ENCODE measurements around the gene ARCN1.
"Not testable (repeated sequence)": the region's sequence is repeated elsewhere in the genome, so short reads cannot be mapped to it uniquely, and the experiment has no call there.

ARCN1 gene

DNA sequence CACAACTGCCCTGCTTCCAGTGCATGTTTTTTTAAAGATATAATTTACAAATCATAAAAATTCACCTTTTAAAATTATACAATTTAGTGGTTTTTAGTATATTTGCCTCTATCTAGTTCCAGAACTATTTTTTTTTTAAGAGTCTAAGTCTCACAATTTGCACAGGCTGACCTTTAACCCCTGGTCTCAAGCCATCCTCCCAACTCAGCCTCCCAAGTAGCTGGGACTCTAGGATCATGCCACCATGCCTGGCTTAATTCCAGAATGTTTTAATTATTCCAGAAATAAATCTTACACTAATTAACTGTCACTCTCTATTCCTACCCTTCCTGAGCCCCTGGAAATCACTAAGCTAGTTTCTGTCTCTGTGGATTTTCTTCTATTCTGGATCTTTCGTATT lies 1.4 kb upstream of the ARCN1 start:
- peak overlapping the region; percentile 100 for H3K9ac ChIP-seq (ENCODE audit: low read length)
- no peak overlapping the region for H2BK5ac ChIP-seq (ENCODE audit: low read depth, low read length, poor library complexity, severe bottlenecking)
- H3K27me3 ChIP-seq (ENCODE audit: control insufficient read depth in 1 of 2, insufficient read depth in 1 of 2, low read length in 2 of 2): no peaks in the 10 kb centered on the region
- no peak overlapping the region for H2AK5ac ChIP-seq (ENCODE audit: low read length, severe bottlenecking)
- no peak overlapping the region for H4K8ac ChIP-seq (ENCODE audit: low read length)
- no peak overlapping the region for H3K4ac ChIP-seq (ENCODE audit: low read depth in 1 of 2, low read length in 2 of 2)
- H3K14ac ChIP-seq (ENCODE audit: low read length in 2 of 2): no peak overlapping the region
- no peaks in the 10 kb centered on the region for H3K79me1 ChIP-seq (replicated peaks; ENCODE audit: low read length, poor library complexity, severe bottlenecking)
- no peaks in the 10 kb centered on the region for H3K9me3 ChIP-seq (ENCODE audit: control insufficient read depth, low read length)
- H2BK12ac ChIP-seq (ENCODE audit: low read length in 2 of 2): no peak overlapping the region
- H3K4me3 ChIP-seq (ENCODE audit: insufficient read depth in 1 of 2, low read depth in 1 of 2, low read length in 2 of 2): no peak overlapping the region
- H3K18ac ChIP-seq (ENCODE audit: low read depth in 1 of 2, low read length in 2 of 2): no peak overlapping the region
- no peak for DNase-seq
- H3K4me1 ChIP-seq (ENCODE audit: control insufficient read depth, insufficient read depth, low read depth, low read length): peaks cover 3% of the 10 kb centered on the region
- no peak overlapping the region for H3K4me2 ChIP-seq (ENCODE audit: low read length, poor library complexity, severe bottlenecking)
- H3K23ac ChIP-seq (ENCODE audit: low read length in 2 of 2): no peak overlapping the region
- H3K27ac ChIP-seq (ENCODE audit: low read length, poor library complexity, severe bottlenecking): no peak overlapping the region
- H2BK120ac ChIP-seq (ENCODE audit: low read depth, low read length): no peak overlapping the region
- H2AFZ ChIP-seq (ENCODE audit: low read depth, low read length): no peak overlapping the region
- peaks cover 0 to 6% of the 10 kb centered on the region in 2 experiments for H3K36me3 ChIP-seq (ENCODE audit: control insufficient read depth in 1 of 2, insufficient read depth in 2 of 2, low read depth in 1 of 2, low read length in 2 of 2)
- no peak overlapping the region for H4K91ac ChIP-seq (ENCODE audit: low read length)
- H2BK15ac ChIP-seq (ENCODE audit: low read depth, poor library complexity, severe bottlenecking): no peak overlapping the region
- no CpG with 5 or more reads among the region's 1 CpG for WGBS

DNA sequence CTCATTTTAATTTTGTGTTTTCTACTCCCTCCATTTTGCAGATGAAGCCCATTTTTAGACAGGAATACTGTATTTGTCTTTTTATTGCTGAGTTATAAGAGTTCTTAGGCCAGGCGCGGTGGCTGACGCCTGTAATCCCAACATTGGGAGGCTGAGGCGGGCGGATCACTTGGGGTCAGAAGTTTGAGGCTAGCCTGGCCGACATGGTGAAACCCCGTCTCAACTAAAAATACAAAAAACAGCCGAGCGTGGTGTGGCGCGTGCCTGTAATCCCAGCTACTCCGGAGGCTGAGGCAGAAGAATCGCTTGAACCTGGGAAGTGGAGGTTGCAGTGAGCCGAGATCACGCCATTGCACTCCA lies 528 bp upstream of the ARCN1 start:
- H2BK15ac ChIP-seq (ENCODE audit: low read depth, poor library complexity, severe bottlenecking); H3K27me3 ChIP-seq (ENCODE audit: control insufficient read depth in 1 of 2, insufficient read depth in 1 of 2, low read length in 2 of 2); H4K91ac ChIP-seq (ENCODE audit: low read length); H3K23ac ChIP-seq (ENCODE audit: low read length in 2 of 2); H3K4me2 ChIP-seq (ENCODE audit: low read length, poor library complexity, severe bottlenecking); H2BK120ac ChIP-seq (ENCODE audit: low read depth, low read length); H3K4me1 ChIP-seq (ENCODE audit: control insufficient read depth, insufficient read depth, low read depth, low read length); H3K4ac ChIP-seq (ENCODE audit: low read depth in 1 of 2, low read length in 2 of 2); H3K14ac ChIP-seq (ENCODE audit: low read length in 2 of 2); H3K27ac ChIP-seq (ENCODE audit: low read length, poor library complexity, severe bottlenecking); H3K36me3 ChIP-seq (ENCODE audit: control insufficient read depth in 1 of 2, insufficient read depth in 2 of 2, low read depth in 1 of 2, low read length in 2 of 2); H2AK5ac ChIP-seq (ENCODE audit: low read length, severe bottlenecking); H2BK5ac ChIP-seq (ENCODE audit: low read depth, low read length, poor library complexity, severe bottlenecking); H3K9me3 ChIP-seq (ENCODE audit: control insufficient read depth, low read length); H3K79me1 ChIP-seq (replicated peaks; ENCODE audit: low read length, poor library complexity, severe bottlenecking); H2AFZ ChIP-seq (ENCODE audit: low read depth, low read length); H2BK12ac ChIP-seq (ENCODE audit: low read length in 2 of 2): not testable (repeated sequence)
- peak; percentile 50 for DNase-seq
- H3K18ac ChIP-seq (ENCODE audit: low read depth in 1 of 2, low read length in 2 of 2): peak overlapping the region in 1 of 2 experiments; percentile 54
- H3K4me3 ChIP-seq (ENCODE audit: insufficient read depth in 1 of 2, low read depth in 1 of 2, low read length in 2 of 2): peak overlapping the region in 1 of 2 experiments; percentile 85
- peak overlapping the region; percentile 80 for H4K8ac ChIP-seq (ENCODE audit: low read length)
- H3K9ac ChIP-seq (ENCODE audit: low read length): peak overlapping the region; percentile 100
- 47% methylated on average over 5 of the region's 15 CpGs for WGBS

DNA sequence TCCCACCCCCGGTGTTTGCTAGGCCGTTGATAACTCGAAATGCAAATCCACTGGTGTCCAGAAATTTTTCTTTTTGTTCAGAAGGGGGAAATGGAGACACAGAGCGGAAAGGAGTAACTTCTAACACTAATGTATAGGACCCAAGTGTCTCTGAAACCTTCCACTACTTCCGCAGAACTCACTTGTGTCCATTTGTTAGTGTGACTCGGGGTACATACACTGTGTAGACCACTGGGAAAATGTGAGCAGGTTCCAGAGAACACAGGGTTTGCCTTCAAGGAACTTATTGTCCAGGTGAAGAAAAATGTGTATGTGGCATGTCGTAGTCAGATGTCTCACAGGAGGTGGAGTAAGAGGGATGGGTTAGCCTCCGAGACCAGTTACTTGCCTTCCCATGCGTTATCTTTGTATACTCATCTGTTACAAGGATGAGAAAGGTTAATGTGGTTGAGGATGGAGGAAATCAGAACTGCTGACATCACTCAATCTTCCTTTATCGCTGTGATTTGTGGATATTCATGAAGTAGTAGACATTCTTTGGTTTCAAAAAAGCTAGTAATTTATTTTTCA lies 857 bp downstream of the ARCN1 start:
- H4K8ac ChIP-seq (ENCODE audit: low read length): peak overlapping the region; percentile 33
- peak overlapping the region; percentile 9 for H2BK15ac ChIP-seq (ENCODE audit: low read depth, poor library complexity, severe bottlenecking)
- peak overlapping the region; percentile 100 for H2BK120ac ChIP-seq (ENCODE audit: low read depth, low read length)
- DNase-seq: peak; percentile 69
- H2BK12ac ChIP-seq (ENCODE audit: low read length in 2 of 2): no peak overlapping the region
- peak overlapping the region; percentile 99 to 100 for H3K4ac ChIP-seq (ENCODE audit: low read depth in 1 of 2, low read length in 2 of 2)
- no peak overlapping the region for H2AFZ ChIP-seq (ENCODE audit: low read depth, low read length)
- 8% methylated on average over 8 of the region's 10 CpGs for WGBS
- peak overlapping the region; percentile 79 for H2AK5ac ChIP-seq (ENCODE audit: low read length, severe bottlenecking)
- H3K4me3 ChIP-seq (ENCODE audit: insufficient read depth in 1 of 2, low read depth in 1 of 2, low read length in 2 of 2): peak overlapping the region; percentile 85 to 98
- H3K9ac ChIP-seq (ENCODE audit: low read length): peak overlapping the region; percentile 100
- H4K91ac ChIP-seq (ENCODE audit: low read length): peak overlapping the region; percentile 100
- H3K9me3 ChIP-seq (ENCODE audit: control insufficient read depth, low read length): no peaks in the 10 kb centered on the region
- H3K4me2 ChIP-seq (ENCODE audit: low read length, poor library complexity, severe bottlenecking): peak overlapping the region; percentile 63
- H3K23ac ChIP-seq (ENCODE audit: low read length in 2 of 2): no peak overlapping the region
- H3K14ac ChIP-seq (ENCODE audit: low read length in 2 of 2): peak overlapping the region in 1 of 2 experiments; percentile 99
- peak overlapping the region; percentile 98 for H3K27ac ChIP-seq (ENCODE audit: low read length, poor library complexity, severe bottlenecking)
- H2BK5ac ChIP-seq (ENCODE audit: low read depth, low read length, poor library complexity, severe bottlenecking): peak overlapping the region; percentile 98
- no peaks in the 10 kb centered on the region for H3K79me1 ChIP-seq (replicated peaks; ENCODE audit: low read length, poor library complexity, severe bottlenecking)
- peaks cover 3 to 11% of the 10 kb centered on the region in 2 experiments for H3K36me3 ChIP-seq (ENCODE audit: control insufficient read depth in 1 of 2, insufficient read depth in 2 of 2, low read depth in 1 of 2, low read length in 2 of 2)
- peak overlapping the region; percentile 99 to 100 for H3K18ac ChIP-seq (ENCODE audit: low read depth in 1 of 2, low read length in 2 of 2)
- no peaks in the 10 kb centered on the region for H3K27me3 ChIP-seq (ENCODE audit: control insufficient read depth in 1 of 2, insufficient read depth in 1 of 2, low read length in 2 of 2)
- H3K4me1 ChIP-seq (ENCODE audit: control insufficient read depth, insufficient read depth, low read depth, low read length): peaks cover 6% of the 10 kb centered on the region

DNA sequence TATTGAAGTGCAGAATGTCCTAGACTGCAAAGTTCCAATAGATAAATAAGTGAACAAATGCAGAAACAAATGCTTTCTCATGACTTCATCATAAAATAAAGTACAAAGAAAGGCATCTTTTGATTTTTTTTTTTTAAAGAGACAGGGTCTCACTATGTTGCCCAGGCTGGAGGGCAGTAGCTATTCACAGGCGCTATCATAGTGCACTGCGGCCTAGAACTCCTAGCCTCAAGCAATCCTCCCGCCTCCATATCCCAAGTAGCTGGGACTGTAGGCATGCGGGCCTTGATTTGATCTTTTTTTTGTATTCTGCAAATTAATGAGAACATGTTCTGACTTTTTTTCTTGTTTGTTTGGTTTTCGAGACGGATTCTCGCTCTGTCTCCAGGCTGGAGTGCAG lies 2.4 kb downstream of the ARCN1 start:
- 93% methylated on average over 5 of the region's 7 CpGs for WGBS
- Histone ChIP-seq H3K23ac (ENCODE audit: low read length in 2 of 2) (no peak overlapping the region), H3K9ac (ENCODE audit: low read length) (peak overlapping the region; percentile 100), H2AFZ (ENCODE audit: low read depth, low read length) (no peak overlapping the region), H2BK120ac (ENCODE audit: low read depth, low read length) (no peak overlapping the region), H3K4me2 (ENCODE audit: low read length, poor library complexity, severe bottlenecking) (peak overlapping the region; percentile 63), H3K14ac (ENCODE audit: low read length in 2 of 2) (no peak overlapping the region), H3K18ac (ENCODE audit: low read depth in 1 of 2, low read length in 2 of 2) (peak overlapping the region in 1 of 2 experiments; percentile 21), H2BK12ac (ENCODE audit: low read length in 2 of 2) (no peak overlapping the region), H3K9me3 (ENCODE audit: control insufficient read depth, low read length) (no peaks in the 10 kb centered on the region), H3K27ac (ENCODE audit: low read length, poor library complexity, severe bottlenecking) (no peak overlapping the region), H3K4me1 (ENCODE audit: control insufficient read depth, insufficient read depth, low read depth, low read length) (peaks cover 6% of the 10 kb centered on the region), H3K4ac (ENCODE audit: low read depth in 1 of 2, low read length in 2 of 2) (no peak overlapping the region), H2BK15ac (ENCODE audit: low read depth, poor library complexity, severe bottlenecking) (no peak overlapping the region), H3K79me1 (replicated peaks; ENCODE audit: low read length, poor library complexity, severe bottlenecking) (no peaks in the 10 kb centered on the region), H4K91ac (ENCODE audit: low read length) (no peak overlapping the region), H4K8ac (ENCODE audit: low read length) (no peak overlapping the region), H2BK5ac (ENCODE audit: low read depth, low read length, poor library complexity, severe bottlenecking) (no peak overlapping the region), H3K27me3 (ENCODE audit: control insufficient read depth in 1 of 2, insufficient read depth in 1 of 2, low read length in 2 of 2) (no peaks in the 10 kb centered on the region), H2AK5ac (ENCODE audit: low read length, severe bottlenecking) (no peak overlapping the region), H3K4me3 (ENCODE audit: insufficient read depth in 1 of 2, low read depth in 1 of 2, low read length in 2 of 2) (peak overlapping the region in 1 of 2 experiments; percentile 85), H3K36me3 (ENCODE audit: control insufficient read depth in 1 of 2, insufficient read depth in 2 of 2, low read depth in 1 of 2, low read length in 2 of 2) (peaks cover 3 to 11% of the 10 kb centered on the region in 2 experiments)
- no peak for DNase-seq
